BJ (cell line): Measurements from ENCODE around the gene XRCC4. TPM values are rescaled to one million over a fixed set of nuclear protein-coding genes. Genes with fewer than 3 reads are reported as not detected.

ENCODE experiments used
- CTCF ChIA-PET: fragments of 350-600 bp; formaldehyde crosslinking; extraction: SDS; loops from one replicate; lab custom pipeline; 2021; ENCODE audit warnings: antibody characterized with exemption, inconsistent platforms; lab: Yijun Ruan, JAX
- POLR2A ChIA-PET: fragments of 300-600 bp; sonication (Branson Sonifier 250); formaldehyde crosslinking; extraction: SDS; loops from one replicate; lab custom pipeline; 2021; ENCODE audit warnings: antibody characterized with exemption; lab: Charles Lee
- DNase-seq: peaks from one replicate; pipeline ENCODE4 v3.0.0-alpha.2; 2011; ENCODE audit warnings: low read depth
- H3K27me3 ChIP-seq: 2 replicates; pipeline ENCODE4 v1.6.0; 2011; ENCODE audit warnings: low read length; ENCODE audit not compliant: control insufficient read depth, insufficient read depth
- H3K36me3 ChIP-seq: 2 replicates; pipeline ENCODE4 v1.5.1; 2011; ENCODE audit warnings: low read length; ENCODE audit not compliant: control insufficient read depth, insufficient read depth
- H3K4me3 ChIP-seq: 2 replicates; pipeline ENCODE4 v1.5.1; 2011; ENCODE audit warnings: low read depth, mild to moderate bottlenecking, control low read depth, low read length
- polyA plus RNA-seq: library from polyadenylated mRNA; depleted of rRNA; stranded (reverse); fragments of >200 nt; gene quantifications from 2 replicates; pipeline ENCODE4 v1.2.3, GENCODE V29; 2011
- TF ChIP-seq, protein P1 (sequence below): IDR thresholded peaks from 2 replicates; pipeline ENCODE4 v1.5.1; 2011; ENCODE audit warnings: low read depth, mild to moderate bottlenecking, control low read depth, inconsistent platforms, low read length, moderate library complexity; ENCODE audit not compliant: insufficient read depth

XRCC4 gene
- polyA plus RNA-seq, 1 experiment: 1.6 TPM

DNA sequence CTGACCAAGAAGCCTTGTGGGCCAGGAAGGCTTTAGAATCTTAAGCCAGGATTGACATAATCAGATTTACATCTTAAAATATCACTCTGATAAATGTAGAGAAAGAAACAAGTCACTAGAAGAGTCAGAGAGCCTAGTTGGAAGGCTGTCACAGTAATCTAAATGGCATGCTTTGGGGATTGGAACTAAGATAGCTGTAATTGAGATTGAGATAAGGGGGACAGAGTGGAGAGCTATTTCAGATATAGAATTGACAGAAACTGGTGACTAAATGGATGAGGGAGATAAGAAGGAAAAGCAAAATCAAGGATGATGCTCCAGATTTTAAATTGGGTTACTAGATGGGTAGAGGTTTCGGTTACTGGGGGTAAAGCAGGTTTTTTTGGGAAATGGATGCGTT, 100.5 kb downstream of the XRCC4 start:
- DNase-seq: no peak
- Histone ChIP-seq H3K36me3 (no peaks in the 10 kb centered on the region), H3K4me3 (no peak overlapping the region), H3K27me3 (no peaks in the 10 kb centered on the region)
- ChIA-PET CTCF (interaction anchor here (1.7 kb wide), 1 partner anchor 10 kb away, joined by 3 read pairs; no protein-coding TSS in a partner anchor), POLR2A (interaction anchor here (0.7 kb wide), 1 partner anchor 82 kb away, joined by 3 read pairs; no protein-coding TSS in a partner anchor)
- TF ChIP-seq, protein P1, sequence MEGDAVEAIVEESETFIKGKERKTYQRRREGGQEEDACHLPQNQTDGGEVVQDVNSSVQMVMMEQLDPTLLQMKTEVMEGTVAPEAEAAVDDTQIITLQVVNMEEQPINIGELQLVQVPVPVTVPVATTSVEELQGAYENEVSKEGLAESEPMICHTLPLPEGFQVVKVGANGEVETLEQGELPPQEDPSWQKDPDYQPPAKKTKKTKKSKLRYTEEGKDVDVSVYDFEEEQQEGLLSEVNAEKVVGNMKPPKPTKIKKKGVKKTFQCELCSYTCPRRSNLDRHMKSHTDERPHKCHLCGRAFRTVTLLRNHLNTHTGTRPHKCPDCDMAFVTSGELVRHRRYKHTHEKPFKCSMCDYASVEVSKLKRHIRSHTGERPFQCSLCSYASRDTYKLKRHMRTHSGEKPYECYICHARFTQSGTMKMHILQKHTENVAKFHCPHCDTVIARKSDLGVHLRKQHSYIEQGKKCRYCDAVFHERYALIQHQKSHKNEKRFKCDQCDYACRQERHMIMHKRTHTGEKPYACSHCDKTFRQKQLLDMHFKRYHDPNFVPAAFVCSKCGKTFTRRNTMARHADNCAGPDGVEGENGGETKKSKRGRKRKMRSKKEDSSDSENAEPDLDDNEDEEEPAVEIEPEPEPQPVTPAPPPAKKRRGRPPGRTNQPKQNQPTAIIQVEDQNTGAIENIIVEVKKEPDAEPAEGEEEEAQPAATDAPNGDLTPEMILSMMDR: no peak

DNA sequence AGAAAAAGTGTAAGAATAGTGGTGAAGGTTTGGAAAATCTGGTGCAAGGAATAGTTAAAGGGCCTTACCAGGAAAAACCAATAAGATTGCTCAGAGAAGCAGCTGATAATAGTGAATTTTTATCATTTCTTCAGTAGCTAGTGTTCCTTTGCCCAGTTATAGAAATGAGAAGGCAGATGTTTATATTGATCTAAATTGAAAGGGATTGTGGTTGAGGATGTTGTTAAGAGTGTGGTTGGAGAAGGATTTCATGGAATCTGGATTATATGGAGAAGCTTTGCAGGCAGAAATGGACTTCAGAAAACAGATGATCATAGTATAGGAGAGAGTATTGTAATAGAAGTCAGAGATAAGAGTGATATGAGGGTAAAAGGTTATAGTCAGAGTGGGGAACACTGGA, 102.6 kb downstream of the XRCC4 start:
- Histone ChIP-seq H3K36me3 (no peaks in the 10 kb centered on the region), H3K4me3 (no peak overlapping the region), H3K27me3 (no peaks in the 10 kb centered on the region)
- peak; percentile 63 for DNase-seq
- CTCF ChIA-PET: no interaction called here
- POLR2A ChIA-PET: no interaction called here
- TF ChIP-seq, protein P1: no peak

DNA sequence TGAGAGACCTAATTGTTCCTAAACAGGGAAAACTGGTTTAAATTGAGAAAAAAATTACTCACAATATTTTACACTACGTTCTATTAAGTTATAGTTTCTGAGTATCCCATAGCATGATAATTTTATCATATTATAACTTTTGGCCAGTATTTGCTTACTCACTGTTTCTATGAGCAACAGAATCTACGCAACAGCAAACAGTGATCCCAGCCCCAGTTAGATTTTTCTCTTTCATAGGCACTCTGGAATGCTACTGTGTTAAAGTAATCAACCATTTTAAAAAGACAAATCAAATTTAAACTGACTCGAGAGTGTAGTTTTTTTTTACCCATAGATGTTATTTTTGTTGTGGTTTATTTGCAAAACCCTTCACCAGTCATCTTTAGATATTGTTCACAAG, 107.2 kb downstream of the XRCC4 start:
- no peak for DNase-seq
- TF ChIP-seq, protein P1: no peak
- ChIA-PET CTCF (no interaction called here), POLR2A (no interaction called here)
- H3K36me3 ChIP-seq: no peaks in the 10 kb centered on the region
- H3K27me3 ChIP-seq: no peaks in the 10 kb centered on the region
- H3K4me3 ChIP-seq: no peak overlapping the region

DNA sequence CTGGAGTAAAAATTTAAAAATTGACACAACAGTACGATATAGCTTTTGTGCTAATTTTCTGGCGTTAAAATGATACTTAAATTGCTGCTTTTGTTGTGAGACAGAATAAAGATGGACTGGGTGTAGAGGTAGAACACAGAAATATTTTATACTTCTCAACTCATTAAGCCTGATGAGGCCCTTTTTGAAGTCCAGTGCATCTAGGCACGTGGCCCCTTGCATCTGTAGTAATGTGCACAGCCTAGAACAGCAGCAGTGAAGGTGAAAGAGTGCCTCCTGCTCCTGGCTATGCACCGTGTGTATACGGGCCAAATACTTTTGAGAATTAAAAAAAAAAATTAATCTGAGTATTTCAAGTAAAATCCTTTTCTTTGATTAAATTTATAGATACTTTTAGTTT, 115.6 kb downstream of the XRCC4 start:
- H3K4me3 ChIP-seq: no peak overlapping the region
- ChIA-PET CTCF (interaction anchor here (0.7 kb wide), 1 partner anchor 1008 kb away, joined by 3 read pairs; no protein-coding TSS in a partner anchor), POLR2A (no interaction called here)
- no peak for DNase-seq
- H3K27me3 ChIP-seq: no peaks in the 10 kb centered on the region
- no peaks in the 10 kb centered on the region for H3K36me3 ChIP-seq
- TF ChIP-seq, protein P1: no peak

DNA sequence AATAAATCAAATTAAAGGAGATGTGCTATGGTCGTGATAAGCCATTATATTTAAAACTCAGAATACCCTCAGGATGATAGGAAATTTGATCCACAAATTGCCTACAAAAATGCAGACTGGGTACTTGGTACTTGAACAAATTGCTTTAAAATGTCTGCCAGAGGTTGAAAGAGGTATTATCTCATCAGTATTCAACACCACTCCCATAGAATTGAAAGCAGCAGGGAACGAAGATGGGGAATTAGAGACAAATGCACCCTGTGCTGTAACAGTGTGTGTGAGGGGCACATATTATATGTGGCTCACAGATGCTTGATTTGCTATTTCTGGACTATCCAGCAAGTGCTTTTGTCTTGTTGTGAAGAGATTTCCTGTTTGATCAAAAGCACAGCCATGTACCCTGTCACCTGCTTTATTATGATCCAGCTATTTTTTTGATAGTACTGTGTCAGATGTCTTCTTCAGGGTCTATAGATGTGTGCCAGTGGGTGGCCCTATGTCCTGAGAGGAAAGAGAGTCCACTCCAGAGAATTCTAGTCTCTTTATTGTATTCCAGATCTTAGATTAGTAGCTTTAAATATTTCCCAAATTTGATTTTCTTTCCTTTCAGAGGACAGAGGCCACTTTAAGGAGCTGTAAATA, 120.1 kb downstream of the XRCC4 start:
- no peak for DNase-seq
- no peak overlapping the region for H3K4me3 ChIP-seq
- H3K27me3 ChIP-seq: no peaks in the 10 kb centered on the region
- TF ChIP-seq, protein P1: no peak
- POLR2A ChIA-PET: no interaction called here
- CTCF ChIA-PET: interaction anchor here (0.6 kb wide), 1 partner anchor 8 kb away, joined by 3 read pairs; no protein-coding TSS in a partner anchor
- H3K36me3 ChIP-seq: no peaks in the 10 kb centered on the region
